ENCODE results near the gene PTPN21. TPM values are rescaled to one million over a fixed set of nuclear protein-coding genes. Genes with fewer than 3 reads are reported as not detected.

Gene PTPN21
- total RNA-seq, 2 donors from 2014 or later: 0.14 to 0.95 TPM

GRCh38 chr14:88468406-88468805 lies 86.4 kb downstream of the PTPN21 start:
- no peak overlapping the region for H3K27ac Mint-ChIP-seq
- DNase-seq (no peak), ATAC-seq (replicated peaks in 1 of 2) (no peak)
- no peaks in the 10 kb centered on the region for H3K4me1 Mint-ChIP-seq (ENCODE audit: low read depth)
- H3K36me3 Mint-ChIP-seq (ENCODE audit: insufficient read depth in 2 of 2): no peaks in the 10 kb centered on the region
- H3K9me3 Mint-ChIP-seq: no peaks in the 10 kb centered on the region
- H3K27me3 Mint-ChIP-seq (ENCODE audit: low read depth): no peaks in the 10 kb centered on the region
- H3K4me3 Mint-ChIP-seq: no peak overlapping the region

GRCh38 chr14:88463318-88463717 lies 91.5 kb downstream of the PTPN21 start:
- peak in 1 of 2 donors; percentile 20 for DNase-seq
- Mint-ChIP-seq H3K36me3 (ENCODE audit: insufficient read depth in 2 of 2) (peaks cover 0 to 4% of the 10 kb centered on the region in 2 donors), H3K4me3 (no peak overlapping the region), H3K9me3 (peaks cover 3 to 4% of the 10 kb centered on the region in 2 donors), H3K27me3 (ENCODE audit: low read depth) (no peaks in the 10 kb centered on the region), H3K4me1 (ENCODE audit: low read depth) (no peaks in the 10 kb centered on the region), H3K27ac (no peak overlapping the region)
- no peak for ATAC-seq (replicated peaks in 1 of 2)

DNA sequence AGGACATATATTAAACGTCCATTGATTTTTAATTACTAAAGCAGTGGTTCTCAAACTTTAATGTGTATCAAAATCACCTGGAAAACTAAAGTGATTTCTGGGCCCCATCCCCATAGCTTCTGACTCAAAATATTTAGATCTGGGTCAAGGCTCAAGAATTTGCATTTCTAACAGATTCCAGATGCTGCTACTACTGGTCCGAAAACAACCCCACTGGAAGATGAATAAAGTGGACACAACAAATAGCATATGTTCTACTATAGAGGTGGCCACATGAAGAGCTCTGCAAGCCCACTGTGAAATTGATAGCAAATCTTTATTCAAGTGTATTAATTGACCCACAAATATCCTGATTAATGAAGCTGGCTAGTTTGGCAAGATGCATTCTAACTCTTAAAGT lies 99.9 kb downstream of the PTPN21 start:
- ATAC-seq (replicated peaks in 1 of 2) (no peak), DNase-seq (no peak)
- H3K4me3 Mint-ChIP-seq: no peak overlapping the region
- peaks cover 3 to 5% of the 10 kb centered on the region in 2 donors for H3K9me3 Mint-ChIP-seq
- H3K27me3 Mint-ChIP-seq (ENCODE audit: low read depth): no peaks in the 10 kb centered on the region
- peaks cover 0 to 8% of the 10 kb centered on the region in 2 donors for H3K36me3 Mint-ChIP-seq (ENCODE audit: insufficient read depth in 2 of 2)
- no peaks in the 10 kb centered on the region for H3K4me1 Mint-ChIP-seq (ENCODE audit: low read depth)
- H3K27ac Mint-ChIP-seq: no peak overlapping the region

- H3K27ac Mint-ChIP-seq: no peak overlapping the region
- H3K4me1 Mint-ChIP-seq (ENCODE audit: low read depth): no peaks in the 10 kb centered on the region
- H3K4me3 Mint-ChIP-seq: no peak overlapping the region
- H3K27me3 Mint-ChIP-seq (ENCODE audit: low read depth): no peaks in the 10 kb centered on the region
- H3K36me3 Mint-ChIP-seq (ENCODE audit: insufficient read depth in 2 of 2): peaks cover 8 to 12% of the 10 kb centered on the region in 2 donors
- ATAC-seq (replicated peaks in 1 of 2) (no peak), DNase-seq (no peak)
- peaks cover 3 to 10% of the 10 kb centered on the region in 2 donors for H3K9me3 Mint-ChIP-seq
Measured at GRCh38 chr14:88452231-88452630, 102.6 kb downstream of the PTPN21 start.

DNA sequence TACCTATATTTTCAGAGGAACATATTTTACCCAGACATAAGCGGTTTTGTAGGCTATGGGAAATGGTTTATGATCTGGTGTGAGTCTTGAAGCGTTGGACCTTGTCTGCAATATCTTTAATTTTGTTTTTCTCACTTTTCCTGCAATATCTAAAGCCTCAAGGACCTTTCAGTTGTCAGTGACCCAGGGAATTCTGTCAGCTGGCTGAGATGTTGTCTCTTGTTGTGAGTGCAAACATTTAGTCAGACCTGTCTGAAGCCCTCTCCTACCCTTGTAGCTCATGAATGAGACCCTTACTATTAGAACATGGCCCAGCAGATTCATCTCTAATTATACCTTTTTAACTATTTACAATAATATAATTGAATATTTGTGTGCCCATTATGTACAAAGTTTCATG lies 115.7 kb downstream of the PTPN21 start:
- ATAC-seq (replicated peaks in 1 of 2) (no peak), DNase-seq (no peak)
- no peaks in the 10 kb centered on the region for H3K36me3 Mint-ChIP-seq (ENCODE audit: insufficient read depth in 2 of 2)
- no peak overlapping the region for H3K4me3 Mint-ChIP-seq
- no peak overlapping the region for H3K27ac Mint-ChIP-seq
- H3K4me1 Mint-ChIP-seq (ENCODE audit: low read depth): no peaks in the 10 kb centered on the region
- no peaks in the 10 kb centered on the region for H3K9me3 Mint-ChIP-seq
- H3K27me3 Mint-ChIP-seq (ENCODE audit: low read depth): no peaks in the 10 kb centered on the region

DNA sequence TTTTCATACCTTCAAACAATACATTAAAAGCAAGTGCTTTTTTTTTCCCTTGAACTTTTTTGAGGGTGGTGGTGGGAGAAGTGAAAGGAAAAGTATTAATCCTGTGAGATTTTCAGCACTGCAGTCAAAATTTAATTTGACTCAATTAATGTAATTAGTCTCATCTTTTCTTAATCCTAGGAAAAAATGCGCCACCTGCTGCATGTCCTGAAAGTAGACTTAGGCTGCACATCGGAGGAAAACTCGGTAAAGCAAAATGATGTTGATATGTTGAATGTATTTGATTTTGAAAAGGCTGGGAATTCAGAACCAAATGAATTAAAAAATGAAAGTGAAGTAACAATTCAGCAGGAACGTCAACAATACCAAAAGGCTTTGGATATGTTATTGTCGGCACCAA lies 117.1 kb downstream of the PTPN21 start:
- no peaks in the 10 kb centered on the region for H3K9me3 Mint-ChIP-seq

GRCh38 chr14:88430976-88431375 lies 123.8 kb downstream of the PTPN21 start:
- no peaks in the 10 kb centered on the region for H3K27me3 Mint-ChIP-seq (ENCODE audit: low read depth)
- ATAC-seq (replicated peaks in 1 of 2) (no peak), DNase-seq (no peak)
- H3K36me3 Mint-ChIP-seq (ENCODE audit: insufficient read depth in 2 of 2): no peaks in the 10 kb centered on the region
- no peak overlapping the region for H3K4me3 Mint-ChIP-seq
- H3K4me1 Mint-ChIP-seq (ENCODE audit: low read depth): no peaks in the 10 kb centered on the region
- H3K9me3 Mint-ChIP-seq: no peaks in the 10 kb centered on the region
- no peak overlapping the region for H3K27ac Mint-ChIP-seq

More for the DNA sequence above, 117.1 kb downstream of the PTPN21 start:
- Mint-ChIP-seq H3K27ac (no peak overlapping the region), H3K27me3 (ENCODE audit: low read depth) (no peaks in the 10 kb centered on the region), H3K4me1 (ENCODE audit: low read depth) (no peaks in the 10 kb centered on the region), H3K4me3 (no peak overlapping the region), H3K36me3 (ENCODE audit: insufficient read depth in 2 of 2) (no peaks in the 10 kb centered on the region)
- DNase-seq: no peak
- no peak for ATAC-seq (replicated peaks in 1 of 2)

- H3K4me1 Mint-ChIP-seq (ENCODE audit: low read depth): peaks cover 7% of the 10 kb centered on the region
- ATAC-seq (replicated peaks in 1 of 2) (no peak), DNase-seq (no peak)
- H3K9me3 Mint-ChIP-seq: no peaks in the 10 kb centered on the region
- no peaks in the 10 kb centered on the region for H3K27me3 Mint-ChIP-seq (ENCODE audit: low read depth)
- H3K27ac Mint-ChIP-seq: no peak overlapping the region
- H3K36me3 Mint-ChIP-seq (ENCODE audit: insufficient read depth in 2 of 2): no peaks in the 10 kb centered on the region
- H3K4me3 Mint-ChIP-seq: no peak overlapping the region
Measured at GRCh38 chr14:88426271-88426670, 128.5 kb downstream of the PTPN21 start.

DNA sequence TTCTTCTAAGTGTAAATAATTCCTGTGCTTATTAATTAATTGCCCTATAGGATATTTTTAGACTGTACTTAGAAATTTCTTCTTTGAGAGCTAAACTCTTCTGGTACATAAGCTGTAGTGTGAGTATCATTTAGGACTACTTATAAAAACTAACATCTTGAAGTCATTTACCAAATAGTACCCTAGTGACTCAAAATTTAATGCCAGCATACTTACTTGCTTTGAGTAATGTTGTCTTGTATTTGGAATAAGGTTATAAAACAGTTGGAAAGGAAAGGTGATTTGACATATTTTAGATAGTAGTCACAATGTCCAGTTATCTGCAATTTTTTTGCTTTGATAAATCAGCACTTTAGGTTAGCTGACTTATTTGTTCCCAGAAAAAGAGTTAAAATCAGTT lies 130.2 kb downstream of the PTPN21 start:
- DNase-seq (no peak), ATAC-seq (replicated peaks in 1 of 2) (no peak)
- Mint-ChIP-seq H3K36me3 (ENCODE audit: insufficient read depth in 2 of 2) (peaks cover 0 to 2% of the 10 kb centered on the region in 2 donors), H3K4me1 (ENCODE audit: low read depth) (peaks cover 7% of the 10 kb centered on the region), H3K27me3 (ENCODE audit: low read depth) (no peaks in the 10 kb centered on the region), H3K9me3 (no peaks in the 10 kb centered on the region), H3K4me3 (no peak overlapping the region), H3K27ac (no peak overlapping the region)

- H3K36me3 Mint-ChIP-seq (ENCODE audit: insufficient read depth in 2 of 2): peaks cover 1 to 7% of the 10 kb centered on the region in 2 donors
- H3K27ac Mint-ChIP-seq: no peak overlapping the region
- ATAC-seq (replicated peaks in 1 of 2) (peak; percentile 93 to 98), DNase-seq (peak in 1 of 2 donors; percentile 5)
- H3K4me3 Mint-ChIP-seq: no peak overlapping the region
- H3K27me3 Mint-ChIP-seq (ENCODE audit: low read depth): no peaks in the 10 kb centered on the region
- peaks cover 7% of the 10 kb centered on the region for H3K4me1 Mint-ChIP-seq (ENCODE audit: low read depth)
- peaks cover 0 to under 1% of the 10 kb centered on the region in 2 donors for H3K9me3 Mint-ChIP-seq
Measured at GRCh38 chr14:88422919-88423650, 131.7 kb downstream of the PTPN21 start.

DNA sequence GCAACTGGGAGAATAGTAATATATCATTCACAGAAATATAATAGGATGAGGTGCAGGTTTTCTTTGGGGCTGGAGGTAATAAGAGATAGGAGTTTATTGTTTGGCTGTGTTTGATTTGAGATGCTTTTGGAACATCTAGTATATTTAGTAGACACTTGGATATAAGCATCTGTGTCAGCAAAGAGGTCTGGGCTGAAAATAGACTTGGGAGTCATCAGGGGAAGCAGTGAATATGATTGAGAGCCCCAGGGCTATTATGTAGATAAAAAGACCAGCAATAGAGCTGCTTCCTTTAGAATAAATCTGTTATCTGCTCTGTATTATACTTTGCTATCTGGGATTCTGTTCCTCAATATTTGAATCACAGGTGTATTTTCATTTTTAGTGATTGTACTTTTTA lies 132.8 kb downstream of the PTPN21 start:
- H3K4me1 Mint-ChIP-seq (ENCODE audit: low read depth): peaks cover 7% of the 10 kb centered on the region
- H3K4me3 Mint-ChIP-seq: no peak overlapping the region
- H3K27ac Mint-ChIP-seq: no peak overlapping the region
- peaks cover 6 to 14% of the 10 kb centered on the region in 2 donors for H3K36me3 Mint-ChIP-seq (ENCODE audit: insufficient read depth in 2 of 2)
- peaks cover 3 to 5% of the 10 kb centered on the region in 2 donors for H3K9me3 Mint-ChIP-seq
- no peaks in the 10 kb centered on the region for H3K27me3 Mint-ChIP-seq (ENCODE audit: low read depth)
- ATAC-seq (replicated peaks in 1 of 2): no peak
- DNase-seq: no peak

- H3K27ac Mint-ChIP-seq: no peak overlapping the region
- H3K9me3 Mint-ChIP-seq: peaks cover 3 to 5% of the 10 kb centered on the region in 2 donors
- peaks cover 7% of the 10 kb centered on the region for H3K4me1 Mint-ChIP-seq (ENCODE audit: low read depth)
- DNase-seq (no peak), ATAC-seq (replicated peaks in 1 of 2) (no peak)
- peaks cover 6 to 14% of the 10 kb centered on the region in 2 donors for H3K36me3 Mint-ChIP-seq (ENCODE audit: insufficient read depth in 2 of 2)
- H3K4me3 Mint-ChIP-seq: no peak overlapping the region
- no peaks in the 10 kb centered on the region for H3K27me3 Mint-ChIP-seq (ENCODE audit: low read depth)
Measured at GRCh38 chr14:88421286-88421685, 133.5 kb downstream of the PTPN21 start.

GRCh38 chr14:88420187-88420586 lies 134.6 kb downstream of the PTPN21 start:
- H3K9me3 Mint-ChIP-seq: peaks cover 9 to 13% of the 10 kb centered on the region in 2 donors
- DNase-seq (no peak), ATAC-seq (replicated peaks in 1 of 2) (no peak)
- peaks cover 7% of the 10 kb centered on the region for H3K4me1 Mint-ChIP-seq (ENCODE audit: low read depth)
- no peaks in the 10 kb centered on the region for H3K27me3 Mint-ChIP-seq (ENCODE audit: low read depth)
- H3K36me3 Mint-ChIP-seq (ENCODE audit: insufficient read depth in 2 of 2): peaks cover 11 to 21% of the 10 kb centered on the region in 2 donors
- H3K4me3 Mint-ChIP-seq: no peak overlapping the region
- no peak overlapping the region for H3K27ac Mint-ChIP-seq

DNA sequence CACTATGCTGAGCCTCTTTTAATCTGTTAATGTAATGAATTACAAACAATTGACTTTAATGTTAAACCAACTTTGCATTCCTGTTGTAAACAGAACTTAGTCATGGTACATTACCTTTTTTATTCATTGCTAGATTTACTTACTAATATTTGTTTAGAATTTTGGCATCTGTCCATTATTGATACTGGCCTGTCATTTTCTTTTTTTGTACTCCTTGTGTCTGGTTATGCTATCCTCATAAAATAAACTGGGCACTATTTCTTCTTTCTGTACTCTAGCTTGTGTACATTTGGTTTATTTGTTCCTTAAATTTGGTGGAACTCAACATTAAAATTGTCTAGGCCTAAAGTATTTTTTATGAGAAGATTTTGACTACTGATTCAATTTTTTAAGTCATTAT lies 137.2 kb downstream of the PTPN21 start:
- Mint-ChIP-seq H3K36me3 (ENCODE audit: insufficient read depth in 2 of 2) (peaks cover 17 to 26% of the 10 kb centered on the region in 2 donors), H3K4me3 (no peak overlapping the region), H3K9me3 (peaks cover 13 to 17% of the 10 kb centered on the region in 2 donors), H3K4me1 (ENCODE audit: low read depth) (peaks cover under 1% of the 10 kb centered on the region), H3K27ac (no peak overlapping the region), H3K27me3 (ENCODE audit: low read depth) (no peaks in the 10 kb centered on the region)
- ATAC-seq (replicated peaks in 1 of 2): no peak
- no peak for DNase-seq
